GM12878 (cell line): Measurements from ENCODE around the gene SPAG16. TPM values are rescaled to one million over a fixed set of nuclear protein-coding genes. Genes with fewer than 3 reads are reported as not detected.

Experiments used
- ATAC-seq: fragments of 200-7000 bp; cut with Tn5 transposase; 3 replicates; pipeline ENCODE4 v1.9.1; 2020; ENCODE audit warnings: mild to moderate bottlenecking, moderate library complexity
- BruUV-seq: library from RNA; stranded (reverse); fragments of 400-500 nt; replicated peaks from 2 replicates; lab custom pipeline; 2021; lab: Mats Ljungman, UMichigan
- CTCF ChIA-PET: fragments of 300-600 bp; sonication (Branson Sonifier 250); formaldehyde crosslinking; extraction: SDS; loops from one replicate; lab custom pipeline; 2021; ENCODE audit warnings: inconsistent platforms; lab: Yijun Ruan, JAX
- POLR2A ChIA-PET: fragments of 350-600 bp; formaldehyde crosslinking; extraction: SDS; loops from one replicate; lab custom pipeline; 2021; ENCODE audit warnings: inconsistent platforms; lab: Charles Lee
- RAD21 ChIA-PET: fragments of 300-600 bp; sonication (Branson Sonifier 250); formaldehyde crosslinking; loops from one replicate; lab custom pipeline; 2023; ENCODE audit warnings: antibody characterized with exemption; ENCODE audit not compliant: unreplicated experiment; lab: Charles Lee
- SMC1A ChIA-PET: fragments of 300-600 bp; sonication (Branson Sonifier 250); formaldehyde crosslinking; loops from one replicate; lab custom pipeline; 2023; ENCODE audit not compliant: unreplicated experiment, uncharacterized antibody; lab: Charles Lee
- DNase-seq: peaks from one replicate; pipeline ENCODE4 v3.0.0-alpha.2; 2011; ENCODE audit warnings: low read depth, low spot score
- FAIRE-seq: peaks from 3 replicates; lab custom pipeline; 2011; peaks lifted over from hg19 to GRCh38; lab: Jason Lieb, UNC
- H2AFZ ChIP-seq: 2 replicates; pipeline ENCODE4 v1.6.0; 2011; ENCODE audit warnings: low read depth, low read length, control low read depth; ENCODE audit not compliant: control insufficient read depth
- H3K27ac ChIP-seq: 2 replicates; pipeline ENCODE4 v1.5.1; 2011; ENCODE audit warnings: control low read depth; ENCODE audit not compliant: control insufficient read depth, insufficient read depth
- H3K27me3 ChIP-seq, 2 experiments: replicated peaks in 1 of 2; 2 replicates each; pipeline versions ENCODE4 v1.6.0 to v1.6.1; 2011; ENCODE audit warnings: low read length in 1 of 2; ENCODE audit not compliant: control insufficient read depth in 2 of 2, insufficient read depth in 2 of 2
- H3K36me3 ChIP-seq, 2 experiments: 2 replicates each; pipeline ENCODE4 v1.5.1; 2011; ENCODE audit warnings: low read length in 1 of 2; ENCODE audit not compliant: control insufficient read depth in 2 of 2, insufficient read depth in 2 of 2
- H3K4me1 ChIP-seq: 2 replicates; pipeline ENCODE4 v1.6.1; 2011; ENCODE audit warnings: mild to moderate bottlenecking, low read length, moderate library complexity, mixed read lengths; ENCODE audit not compliant: control insufficient read depth, insufficient read depth
- H3K4me2 ChIP-seq: 2 replicates; pipeline ENCODE4 v1.6.0; 2011; ENCODE audit warnings: control low read depth; ENCODE audit not compliant: control insufficient read depth, insufficient read depth
- H3K4me3 ChIP-seq: fragments of 200-600 bp; sonication (generic); 2 replicates; pipeline ENCODE4 v1.5.1; 2016
- H3K79me2 ChIP-seq: 2 replicates; pipeline ENCODE4 v1.6.0; 2011; ENCODE audit warnings: low read length; ENCODE audit not compliant: control insufficient read depth, insufficient read depth
- H3K9ac ChIP-seq: 2 replicates; pipeline ENCODE4 v1.8.0; 2011; ENCODE audit warnings: low read length, control low read depth, mixed read lengths; ENCODE audit not compliant: control insufficient read depth, insufficient read depth
- H3K9me3 ChIP-seq: replicated peaks from 3 replicates; pipeline ENCODE4 v1.5.1; 2011; ENCODE audit warnings: mild to moderate bottlenecking, low read length; ENCODE audit not compliant: control insufficient read depth, insufficient read depth
- H4K20me1 ChIP-seq: 2 replicates; pipeline ENCODE4 v1.6.0; 2011; ENCODE audit not compliant: control insufficient read depth, insufficient read depth
- BMI1 ChIP-seq: fragments of 450-650 bp; IDR thresholded peaks from 2 replicates; pipeline ENCODE4 v1.6.1; 2016; ENCODE audit warnings: mild to moderate bottlenecking, moderate library complexity, borderline replicate concordance
- CBX5 ChIP-seq: sonication (generic); IDR thresholded peaks from 2 replicates; pipeline ENCODE4 v1.6.1; 2016; ENCODE audit warnings: low read depth, moderate library complexity, mild to moderate bottlenecking, inconsistent platforms
- ESRRA ChIP-seq: IDR thresholded peaks from 2 replicates; pipeline ENCODE4 v1.6.1; 2012; ENCODE audit warnings: mild to moderate bottlenecking, low read length, improper control_type of control experiment
- EZH2 ChIP-seq: IDR thresholded peaks from 2 replicates; pipeline ENCODE4 v1.6.1; 2012; ENCODE audit warnings: low read depth, mild to moderate bottlenecking, control low read depth, inconsistent platforms, low read length, borderline replicate concordance; ENCODE audit not compliant: control insufficient read depth
- FOXM1 ChIP-seq: IDR thresholded peaks from 2 replicates; pipeline ENCODE4 v1.6.1; 2012; ENCODE audit warnings: low read depth, mild to moderate bottlenecking, inconsistent platforms, low read length, moderate library complexity
- JUNB ChIP-seq: IDR thresholded peaks from 2 replicates; pipeline ENCODE4 v1.6.1; 2016; ENCODE audit warnings: antibody characterized with exemption, mild to moderate bottlenecking
- NFYB ChIP-seq: IDR thresholded peaks from 2 replicates; pipeline ENCODE4 v1.6.1; 2011; ENCODE audit warnings: low read depth, mild to moderate bottlenecking, low read length, improper control_type of control experiment, moderate library complexity; ENCODE audit not compliant: insufficient read depth
- RAD21 ChIP-seq: IDR thresholded peaks from 2 replicates; pipeline ENCODE4 v1.6.1; 2011; ENCODE audit warnings: mild to moderate bottlenecking, low read depth, low read length, moderate library complexity; ENCODE audit not compliant: insufficient read depth
- SMARCA5 ChIP-seq: fragments of 450-650 bp; IDR thresholded peaks from 2 replicates; pipeline ENCODE4 v1.6.1; 2017; ENCODE audit warnings: mild to moderate bottlenecking
- ZSCAN29 ChIP-seq: fragments of 450-650 bp; IDR thresholded peaks from 2 replicates; pipeline ENCODE4 v1.6.1; 2017; ENCODE audit warnings: mild to moderate bottlenecking, moderate library complexity
- WGBS: methylation state at CpG from one replicate; pipeline ENCODE4 v1.1.6; 2016; ENCODE audit warnings: low lambda C conversion rate; ENCODE audit not compliant: insufficient replicate concordance, insufficient coverage; ENCODE audit errors: missing lambda C conversion rate; 5-methylcytosine and 5-hydroxymethylcytosine counted together
- in situ Hi-C: fragments of 300-500 bp; cut with MboI; formaldehyde crosslinking; loops from 9 replicates; pipeline ENCODE4 v1.14.3; 2018; ENCODE audit warnings: mixed read lengths
- intact Hi-C: fragments of 100-400 bp; cut with micrococcal nuclease; formaldehyde crosslinking; loops from one replicate; pipeline ENCODE4 v1.14.2; 2022; ENCODE audit not compliant: unreplicated experiment
- polyA plus RNA-seq, 11 experiments: library from polyadenylated mRNA; depleted of rRNA in 4 of 11; unstranded in 6 of 11; stranded (reverse) in 5 of 11; fragments of >200 nt; fragmentation: Nextera tagmentation in 4 of 11; fragmentation: Illumina TruSeq in 1 of 11; extraction: Ambion mirVana in 4 of 11; extraction: Trizol in 1 of 11; gene quantifications; 1 replicate in 1 of 11; 2 replicates in 10 of 11; pipeline versions ENCODE4 v1.2.1 to v1.2.3, GENCODE V29; 2011 to 2016; ENCODE audit warnings: inconsistent platforms in 2 of 11, missing spikeins in 2 of 11, low read depth in 1 of 11
- total RNA-seq, 4 experiments: library from RNA; depleted of rRNA in 3 of 4; stranded (reverse); fragments of >200 nt in 3 of 4; fragmentation: Illumina TruSeq in 1 of 4; extraction: Trizol in 1 of 4; gene quantifications; 2 replicates each; pipeline versions ENCODE4 v1.2.1 to v1.2.3, GENCODE V29; 2013 to 2021
- TF ChIP-seq, protein P1 (sequence below): fragments of 450-650 bp; IDR thresholded peaks from 2 replicates; pipeline ENCODE4 v1.6.1; 2014; ENCODE audit warnings: mild to moderate bottlenecking
- TF ChIP-seq, protein P2 (sequence below): fragments of 450-650 bp; IDR thresholded peaks from 2 replicates; pipeline ENCODE4 v1.6.1; 2017; ENCODE audit warnings: mild to moderate bottlenecking, moderate library complexity
- TF ChIP-seq, protein P3 (sequence below): fragments of 450-650 bp; IDR thresholded peaks from 2 replicates; pipeline ENCODE4 v1.6.1; 2018; ENCODE audit warnings: borderline replicate concordance, mild to moderate bottlenecking; ENCODE audit not compliant: partially characterized antibody

SPAG16 gene
- total and polyA plus RNA-seq, 10 of the 15 experiments (the other 5 are each of a cell fraction or from before 2014, with no cell fraction given), result 6.0 to 25.0 (median 15.2) TPM

DNA sequence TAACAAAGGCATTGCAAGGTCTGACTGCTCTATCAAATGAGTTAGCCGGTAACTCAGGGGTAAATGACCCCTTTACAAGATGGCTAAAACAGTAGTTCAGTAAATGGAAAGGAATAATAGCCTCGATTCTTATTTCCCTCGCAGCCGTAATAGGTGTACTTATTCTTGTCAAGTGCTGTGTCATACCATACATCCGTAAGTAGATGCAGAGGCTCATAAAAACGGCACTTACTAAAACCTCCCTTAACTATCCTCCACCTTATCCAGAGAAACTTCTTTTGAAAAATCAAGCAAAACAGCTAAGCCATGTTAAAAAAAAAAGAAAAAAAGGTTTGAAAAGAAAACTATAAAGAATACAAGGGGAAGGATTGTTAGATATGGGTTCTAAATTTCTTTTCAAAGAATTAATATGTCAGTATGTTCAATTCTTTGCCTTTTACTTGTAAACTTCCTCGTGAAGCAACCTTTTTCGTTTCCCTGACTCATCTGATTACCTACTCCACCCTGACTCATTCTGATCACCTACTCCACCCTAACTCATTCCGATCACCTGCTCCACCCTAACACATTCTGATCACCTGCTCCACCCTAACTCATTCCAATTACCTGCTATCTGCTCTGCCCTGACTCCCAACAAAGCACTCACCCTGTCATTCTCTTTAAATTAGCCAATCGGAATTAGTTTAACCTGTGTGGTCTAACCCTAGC, 127.5 kb downstream of the SPAG16 start:
- Histone ChIP-seq H3K4me1 (no peaks in the 10 kb centered on the region), H3K27ac (no peak overlapping the region), H4K20me1 (no peaks in the 10 kb centered on the region), H3K36me3 (no peaks in the 10 kb centered on the region), H2AFZ (no peak overlapping the region), H3K79me2 (no peaks in the 10 kb centered on the region), H3K4me3 (no peak overlapping the region), H3K9ac (no peak overlapping the region), H3K9me3 (no peaks in the 10 kb centered on the region), H3K4me2 (no peak overlapping the region), H3K27me3 (no peaks in the 10 kb centered on the region)
- in situ Hi-C loops (no loop called here), intact Hi-C loops (no loop called here)
- 21% methylated on average over 10 of the region's 10 CpGs for WGBS
- ATAC-seq, result no peak
- POLR2A ChIA-PET, result no interaction called here
- RAD21 ChIA-PET, result no interaction called here
- no peak for DNase-seq
- SMC1A ChIA-PET, result no interaction called here
- TF ChIP-seq ZSCAN29 (no peak), FOXM1 (no peak), CBX5 (no peak), RAD21 (no peak), JUNB (no peak), ESRRA (no peak), BMI1 (no peak), EZH2 (no peak), SMARCA5 (no peak), NFYB (no peak)
- TF ChIP-seq, protein P1, sequence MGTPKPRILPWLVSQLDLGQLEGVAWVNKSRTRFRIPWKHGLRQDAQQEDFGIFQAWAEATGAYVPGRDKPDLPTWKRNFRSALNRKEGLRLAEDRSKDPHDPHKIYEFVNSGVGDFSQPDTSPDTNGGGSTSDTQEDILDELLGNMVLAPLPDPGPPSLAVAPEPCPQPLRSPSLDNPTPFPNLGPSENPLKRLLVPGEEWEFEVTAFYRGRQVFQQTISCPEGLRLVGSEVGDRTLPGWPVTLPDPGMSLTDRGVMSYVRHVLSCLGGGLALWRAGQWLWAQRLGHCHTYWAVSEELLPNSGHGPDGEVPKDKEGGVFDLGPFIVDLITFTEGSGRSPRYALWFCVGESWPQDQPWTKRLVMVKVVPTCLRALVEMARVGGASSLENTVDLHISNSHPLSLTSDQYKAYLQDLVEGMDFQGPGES, result no peak
- TF ChIP-seq, protein P2, sequence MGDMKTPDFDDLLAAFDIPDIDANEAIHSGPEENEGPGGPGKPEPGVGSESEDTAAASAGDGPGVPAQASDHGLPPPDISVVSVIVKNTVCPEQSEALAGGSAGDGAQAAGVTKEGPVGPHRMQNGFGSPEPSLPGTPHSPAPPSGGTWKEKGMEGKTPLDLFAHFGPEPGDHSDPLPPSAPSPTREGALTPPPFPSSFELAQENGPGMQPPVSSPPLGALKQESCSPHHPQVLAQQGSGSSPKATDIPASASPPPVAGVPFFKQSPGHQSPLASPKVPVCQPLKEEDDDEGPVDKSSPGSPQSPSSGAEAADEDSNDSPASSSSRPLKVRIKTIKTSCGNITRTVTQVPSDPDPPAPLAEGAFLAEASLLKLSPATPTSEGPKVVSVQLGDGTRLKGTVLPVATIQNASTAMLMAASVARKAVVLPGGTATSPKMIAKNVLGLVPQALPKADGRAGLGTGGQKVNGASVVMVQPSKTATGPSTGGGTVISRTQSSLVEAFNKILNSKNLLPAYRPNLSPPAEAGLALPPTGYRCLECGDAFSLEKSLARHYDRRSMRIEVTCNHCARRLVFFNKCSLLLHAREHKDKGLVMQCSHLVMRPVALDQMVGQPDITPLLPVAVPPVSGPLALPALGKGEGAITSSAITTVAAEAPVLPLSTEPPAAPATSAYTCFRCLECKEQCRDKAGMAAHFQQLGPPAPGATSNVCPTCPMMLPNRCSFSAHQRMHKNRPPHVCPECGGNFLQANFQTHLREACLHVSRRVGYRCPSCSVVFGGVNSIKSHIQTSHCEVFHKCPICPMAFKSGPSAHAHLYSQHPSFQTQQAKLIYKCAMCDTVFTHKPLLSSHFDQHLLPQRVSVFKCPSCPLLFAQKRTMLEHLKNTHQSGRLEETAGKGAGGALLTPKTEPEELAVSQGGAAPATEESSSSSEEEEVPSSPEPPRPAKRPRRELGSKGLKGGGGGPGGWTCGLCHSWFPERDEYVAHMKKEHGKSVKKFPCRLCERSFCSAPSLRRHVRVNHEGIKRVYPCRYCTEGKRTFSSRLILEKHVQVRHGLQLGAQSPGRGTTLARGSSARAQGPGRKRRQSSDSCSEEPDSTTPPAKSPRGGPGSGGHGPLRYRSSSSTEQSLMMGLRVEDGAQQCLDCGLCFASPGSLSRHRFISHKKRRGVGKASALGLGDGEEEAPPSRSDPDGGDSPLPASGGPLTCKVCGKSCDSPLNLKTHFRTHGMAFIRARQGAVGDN, result no peak
- TF ChIP-seq, protein P3, sequence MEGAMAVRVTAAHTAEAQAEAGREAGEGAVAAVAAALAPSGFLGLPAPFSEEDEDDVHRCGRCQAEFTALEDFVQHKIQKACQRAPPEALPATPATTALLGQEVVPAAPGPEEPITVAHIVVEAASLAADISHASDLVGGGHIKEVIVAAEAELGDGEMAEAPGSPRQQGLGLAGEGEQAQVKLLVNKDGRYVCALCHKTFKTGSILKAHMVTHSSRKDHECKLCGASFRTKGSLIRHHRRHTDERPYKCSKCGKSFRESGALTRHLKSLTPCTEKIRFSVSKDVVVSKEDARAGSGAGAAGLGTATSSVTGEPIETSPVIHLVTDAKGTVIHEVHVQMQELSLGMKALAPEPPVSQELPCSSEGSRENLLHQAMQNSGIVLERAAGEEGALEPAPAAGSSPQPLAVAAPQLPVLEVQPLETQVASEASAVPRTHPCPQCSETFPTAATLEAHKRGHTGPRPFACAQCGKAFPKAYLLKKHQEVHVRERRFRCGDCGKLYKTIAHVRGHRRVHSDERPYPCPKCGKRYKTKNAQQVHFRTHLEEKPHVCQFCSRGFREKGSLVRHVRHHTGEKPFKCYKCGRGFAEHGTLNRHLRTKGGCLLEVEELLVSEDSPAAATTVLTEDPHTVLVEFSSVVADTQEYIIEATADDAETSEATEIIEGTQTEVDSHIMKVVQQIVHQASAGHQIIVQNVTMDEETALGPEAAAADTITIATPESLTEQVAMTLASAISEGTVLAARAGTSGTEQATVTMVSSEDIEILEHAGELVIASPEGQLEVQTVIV, result no peak
- CTCF ChIA-PET, result no interaction called here
- no TSS peak for BruUV-seq
- FAIRE-seq, result no peak
